Right lobe of liver (tissue), 6 donors: ENCODE results near the gene SCUBE2. TPM values are rescaled to one million over a fixed set of nuclear protein-coding genes. Genes with fewer than 3 reads are reported as not detected.

Experiments
- ATAC-seq, 4 donors: fragments of 200-7000 bp; cut with Tn5 transposase; one replicate each; pipeline ENCODE4 v1.9.1; 2020; ENCODE audit warnings: mild to moderate bottlenecking in 4 of 4, moderate library complexity in 4 of 4
- DNase-seq, 3 donors: peaks; one replicate each; pipeline ENCODE4 v3.0.0-alpha.2; 2020
- H3K27ac ChIP-seq, 3 donors: fragments of 200-600 bp; one replicate each; pipeline ENCODE4 v1.8.0; 2022
- H3K27me3 ChIP-seq, 2 donors: fragments of 200-600 bp; one replicate each; pipeline ENCODE4 v1.8.0; 2022
- H3K36me3 ChIP-seq, 4 donors: fragments of 200-600 bp; sonication (generic) in 1 of 4; one replicate each; pipeline versions ENCODE4 v1.5.1 to v1.8.0; 2017 to 2022; ENCODE audit warnings: control low read depth in 1 of 4
- H3K4me1 ChIP-seq, 4 donors: fragments of 200-600 bp; sonication (generic) in 1 of 4; one replicate each; pipeline versions ENCODE4 v1.5.1 to v1.8.0; 2017 to 2022; ENCODE audit warnings: control low read depth in 1 of 4
- H3K4me3 ChIP-seq, 3 donors: fragments of 200-600 bp; one replicate each; pipeline ENCODE4 v1.8.0; 2022
- H3K9me3 ChIP-seq, 4 donors: fragments of 200-600 bp; sonication (generic) in 1 of 4; one replicate each; pipeline versions ENCODE4 v1.5.1 to v1.8.0; 2017 to 2022; ENCODE audit warnings: control low read depth in 1 of 4
- POLR2A ChIP-seq: fragments of 450-650 bp; IDR thresholded peaks from one replicate; pipeline ENCODE4 v1.6.1; 2017; ENCODE audit warnings: antibody characterized with exemption, mild to moderate bottlenecking
- WGBS: methylation state at CpG from one replicate; pipeline ENCODE4 v1.1.6; 2018; ENCODE audit warnings: low coverage, low lambda C conversion rate; ENCODE audit not compliant: insufficient coverage; ENCODE audit errors: missing lambda C conversion rate; 5-methylcytosine and 5-hydroxymethylcytosine counted together
- intact Hi-C, 2 donors: fragments of 100-400 bp; cut with DNase I; formaldehyde crosslinking; loops; one replicate each; pipeline versions ENCODE4 v1.11.2 to v1.14.1; 2022
- total RNA-seq, 6 experiments: library from RNA; depleted of rRNA in 2 of 6; stranded (reverse); fragments of >200 nt in 2 of 6; fragmentation: NEBNext Ultra II Directional in 3 of 6; extraction: Animal tissue kit (Norgen Biotek cat#: 25700) in 3 of 6; gene quantifications; one replicate each; pipeline versions ENCODE4 v1.1.0 to v1.2.4, GENCODE V29; 2016 to 2023
- TF ChIP-seq, protein P1 (sequence below), 4 donors: fragments of 200-600 bp in 3 of 4; fragments of 450-650 bp in 1 of 4; IDR thresholded peaks; one replicate each; pipeline versions ENCODE4 v1.5.1 to v1.8.0; 2016 to 2022; ENCODE audit warnings: antibody characterized with exemption in 4 of 4, mild to moderate bottlenecking in 2 of 4
- donor health status: DM: no; HTN: yes; CAD: no.
- donor health status: DM: no; HTN: no; CAD: no.
- donor health status: DM: no; HTN: no; CAD: no.
- donor health status: DM: no; HTN: yes; CAD: no.
- donor health status: DM: no; HTN: yes; CAD: no.

Gene SCUBE2
- total RNA-seq, 6 experiments from 2014 or later, result 0.19 to 1.1 (median 0.32) TPM

DNA sequence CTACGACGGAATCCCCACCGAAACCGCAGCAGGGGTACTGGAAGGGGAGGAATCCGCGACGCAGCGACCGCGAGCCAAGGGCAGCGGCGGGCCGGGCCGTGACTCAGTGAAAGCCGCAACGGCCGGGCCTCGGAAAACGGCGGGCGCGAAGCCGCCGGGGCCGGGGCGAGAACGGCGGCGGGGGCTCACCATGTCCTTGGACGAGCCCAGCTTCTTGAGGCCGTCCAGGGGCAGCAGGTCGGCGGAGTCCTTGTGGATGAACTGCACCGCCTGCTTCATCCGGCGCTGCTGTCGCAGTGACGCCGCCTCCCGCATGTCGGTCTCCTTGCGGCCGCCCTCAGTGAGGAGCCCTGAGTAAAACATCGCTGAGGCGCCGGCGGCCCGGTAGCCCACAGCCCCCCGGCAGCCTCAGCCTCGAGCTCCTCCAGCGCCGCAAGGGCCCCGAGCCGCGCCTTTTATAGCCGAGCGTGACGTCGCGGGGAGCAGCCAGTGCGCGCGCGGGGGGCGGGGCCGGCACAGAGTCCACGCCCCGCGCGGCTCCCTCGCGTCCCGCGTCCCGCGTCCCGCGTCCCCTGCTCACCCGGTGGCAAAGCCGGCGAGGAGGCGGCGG, 87.7 kb downstream of the SCUBE2 start, which contains the start of gene NRIP3:
TSS of gene NRIP3 (minus strand) at position 429 of the 610 bp plus-strand sequence. CDS start at position 363, 66 bp downstream.
- no peak within 1 kb of the TSS for H3K27ac ChIP-seq
- ATAC-seq (peak; percentile 63 to 82 (median 75)), DNase-seq (peak; percentile 58 to 67 (median 65))
- peaks cover 0 to 14% (median 6%) of the 10 kb centered on the region in 4 donors for H3K4me1 ChIP-seq
- 3% methylated on average over 8 of the region's 83 CpGs for WGBS
- TF ChIP-seq POLR2A, result no peak
- TF ChIP-seq, protein P1, sequence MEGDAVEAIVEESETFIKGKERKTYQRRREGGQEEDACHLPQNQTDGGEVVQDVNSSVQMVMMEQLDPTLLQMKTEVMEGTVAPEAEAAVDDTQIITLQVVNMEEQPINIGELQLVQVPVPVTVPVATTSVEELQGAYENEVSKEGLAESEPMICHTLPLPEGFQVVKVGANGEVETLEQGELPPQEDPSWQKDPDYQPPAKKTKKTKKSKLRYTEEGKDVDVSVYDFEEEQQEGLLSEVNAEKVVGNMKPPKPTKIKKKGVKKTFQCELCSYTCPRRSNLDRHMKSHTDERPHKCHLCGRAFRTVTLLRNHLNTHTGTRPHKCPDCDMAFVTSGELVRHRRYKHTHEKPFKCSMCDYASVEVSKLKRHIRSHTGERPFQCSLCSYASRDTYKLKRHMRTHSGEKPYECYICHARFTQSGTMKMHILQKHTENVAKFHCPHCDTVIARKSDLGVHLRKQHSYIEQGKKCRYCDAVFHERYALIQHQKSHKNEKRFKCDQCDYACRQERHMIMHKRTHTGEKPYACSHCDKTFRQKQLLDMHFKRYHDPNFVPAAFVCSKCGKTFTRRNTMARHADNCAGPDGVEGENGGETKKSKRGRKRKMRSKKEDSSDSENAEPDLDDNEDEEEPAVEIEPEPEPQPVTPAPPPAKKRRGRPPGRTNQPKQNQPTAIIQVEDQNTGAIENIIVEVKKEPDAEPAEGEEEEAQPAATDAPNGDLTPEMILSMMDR (IDR thresholded peaks at IDR 0.05), result no peak
- H3K9me3 ChIP-seq, result no peaks in the 10 kb centered on the region
- peaks cover 0 to 28% of the 10 kb centered on the region in 2 donors for H3K27me3 ChIP-seq
- peak within 1 kb of the TSS; percentile 7 to 48 (median 16) for H3K4me3 ChIP-seq
- no peaks in the 10 kb centered on the region for H3K36me3 ChIP-seq
- intact Hi-C loops, result no loop called here

DNA sequence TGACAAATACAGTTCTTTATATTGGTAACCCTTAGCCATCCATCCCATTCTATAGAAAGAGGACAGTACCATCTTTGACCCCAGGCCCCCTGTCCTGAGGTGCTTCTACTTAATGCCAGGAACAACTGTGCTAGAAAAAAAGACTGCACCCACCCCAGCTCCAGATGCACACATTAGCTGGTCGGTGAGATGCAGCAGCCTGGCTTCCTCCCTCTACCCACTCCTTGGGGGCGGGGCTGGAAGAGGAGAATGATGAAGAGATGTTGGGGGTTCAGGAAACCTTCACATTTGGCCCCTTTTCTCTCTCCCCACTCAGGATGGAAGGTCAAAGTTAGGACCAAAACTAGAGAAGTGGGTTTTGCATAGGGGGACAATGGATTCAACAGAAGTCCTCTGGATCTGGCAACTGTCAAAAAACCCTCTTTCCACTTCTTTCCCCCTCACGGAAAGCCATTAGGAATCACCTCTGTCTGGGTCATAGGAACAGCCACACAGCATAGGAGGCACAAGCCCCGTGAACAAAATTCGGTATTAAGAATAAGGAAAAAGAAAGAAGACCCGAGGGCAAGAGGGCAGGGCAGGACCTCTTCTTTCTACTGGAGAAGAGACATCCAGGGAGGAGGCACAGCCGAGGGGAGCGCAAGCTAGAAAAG, 88.4 kb downstream of the SCUBE2 start:
- peaks cover 0 to 14% (median 6%) of the 10 kb centered on the region in 4 donors for H3K4me1 ChIP-seq
- H3K4me3 ChIP-seq, result peak overlapping the region; percentile 7 to 48 (median 16)
- H3K27me3 ChIP-seq, result peaks cover 0 to 28% of the 10 kb centered on the region in 2 donors
- DNase-seq, result no peak
- H3K36me3 ChIP-seq, result no peaks in the 10 kb centered on the region
- WGBS, result 5% methylated on average over 8 of the region's 8 CpGs
- TF ChIP-seq, protein P1 (IDR thresholded peaks at IDR 0.05), result no peak
- no peak for TF ChIP-seq POLR2A
- intact Hi-C loops, result no loop called here
- no peaks in the 10 kb centered on the region for H3K9me3 ChIP-seq
- no peak for ATAC-seq
- no peak overlapping the region for H3K27ac ChIP-seq

DNA sequence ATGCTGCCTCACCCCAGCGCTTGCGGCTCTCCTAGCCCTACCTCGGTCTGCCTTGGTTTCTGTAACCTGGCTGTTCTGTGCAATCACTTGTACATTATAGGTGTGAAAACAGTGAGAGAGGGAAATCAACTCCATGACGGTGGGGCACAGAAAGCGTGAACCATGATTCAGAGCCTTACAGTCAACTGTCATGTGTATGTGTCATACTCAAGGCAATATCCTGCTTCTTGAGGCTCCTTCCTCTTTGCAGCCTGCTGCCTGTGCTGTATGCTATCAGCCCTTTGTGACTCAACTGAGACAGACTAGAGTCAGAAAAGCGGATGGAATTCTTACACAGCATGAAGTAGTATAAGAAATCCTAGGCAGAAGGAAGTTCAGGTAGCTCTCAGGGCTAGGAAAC, 89.7 kb downstream of the SCUBE2 start:
- intact Hi-C loops, result no loop called here
- no peak for DNase-seq
- whole genome bisulfite sequencing, result 65% methylated on average over 6 of the region's 6 CpGs

DNA sequence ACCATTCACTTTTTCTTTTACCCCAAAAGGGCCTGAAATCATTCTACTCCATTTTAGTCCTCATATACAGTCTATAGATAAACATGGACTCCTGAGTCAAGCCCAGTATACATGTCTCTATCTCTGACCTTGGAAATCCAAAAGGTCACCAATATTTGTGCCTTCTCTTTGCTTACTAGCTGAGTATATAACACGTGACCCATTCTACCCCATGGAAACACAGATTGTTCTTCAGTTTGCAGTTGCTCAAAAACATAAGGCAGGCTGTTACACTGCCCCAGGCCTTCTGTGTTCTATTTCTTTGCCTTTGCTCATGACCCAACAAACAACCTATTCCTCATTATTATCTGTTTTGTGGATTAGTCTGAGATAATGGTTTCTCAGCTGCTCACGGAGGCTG, 93.4 kb downstream of the SCUBE2 start:
- TF ChIP-seq, protein P1 (IDR thresholded peaks at IDR 0.05), result no peak
- no peak for TF ChIP-seq POLR2A
- ATAC-seq, result no peak
- Histone ChIP-seq H3K9me3 (no peaks in the 10 kb centered on the region), H3K27me3 (peaks cover 0 to 13% of the 10 kb centered on the region in 2 donors), H3K4me3 (no peak overlapping the region), H3K36me3 (no peaks in the 10 kb centered on the region), H3K27ac (no peak overlapping the region), H3K4me1 (no peaks in the 10 kb centered on the region)
- no peak for DNase-seq
- 79% methylated on average over 2 of the region's 2 CpGs for WGBS
- intact Hi-C loops, result no loop called here

More for the DNA sequence above, 89.7 kb downstream of the SCUBE2 start:
- no peak for TF ChIP-seq POLR2A
- TF ChIP-seq, protein P1 (IDR thresholded peaks at IDR 0.05), result no peak
- Histone ChIP-seq H3K36me3 (no peaks in the 10 kb centered on the region), H3K4me1 (peaks cover 0 to 14% (median 6%) of the 10 kb centered on the region in 4 donors), H3K27me3 (peaks cover 0 to 28% of the 10 kb centered on the region in 2 donors), H3K27ac (no peak overlapping the region), H3K9me3 (no peaks in the 10 kb centered on the region), H3K4me3 (no peak overlapping the region)
- ATAC-seq, result peak; percentile 21 to 77 (median 59)
